T-helper 22 cell (primary cell): ENCODE measurements around the gene NKTR.

Experiments
- DNase-seq: peaks from one replicate; pipeline ENCODE4 v3.0.0-alpha.2; 2020; ENCODE audit warnings: low read depth

NKTR gene

DNA sequence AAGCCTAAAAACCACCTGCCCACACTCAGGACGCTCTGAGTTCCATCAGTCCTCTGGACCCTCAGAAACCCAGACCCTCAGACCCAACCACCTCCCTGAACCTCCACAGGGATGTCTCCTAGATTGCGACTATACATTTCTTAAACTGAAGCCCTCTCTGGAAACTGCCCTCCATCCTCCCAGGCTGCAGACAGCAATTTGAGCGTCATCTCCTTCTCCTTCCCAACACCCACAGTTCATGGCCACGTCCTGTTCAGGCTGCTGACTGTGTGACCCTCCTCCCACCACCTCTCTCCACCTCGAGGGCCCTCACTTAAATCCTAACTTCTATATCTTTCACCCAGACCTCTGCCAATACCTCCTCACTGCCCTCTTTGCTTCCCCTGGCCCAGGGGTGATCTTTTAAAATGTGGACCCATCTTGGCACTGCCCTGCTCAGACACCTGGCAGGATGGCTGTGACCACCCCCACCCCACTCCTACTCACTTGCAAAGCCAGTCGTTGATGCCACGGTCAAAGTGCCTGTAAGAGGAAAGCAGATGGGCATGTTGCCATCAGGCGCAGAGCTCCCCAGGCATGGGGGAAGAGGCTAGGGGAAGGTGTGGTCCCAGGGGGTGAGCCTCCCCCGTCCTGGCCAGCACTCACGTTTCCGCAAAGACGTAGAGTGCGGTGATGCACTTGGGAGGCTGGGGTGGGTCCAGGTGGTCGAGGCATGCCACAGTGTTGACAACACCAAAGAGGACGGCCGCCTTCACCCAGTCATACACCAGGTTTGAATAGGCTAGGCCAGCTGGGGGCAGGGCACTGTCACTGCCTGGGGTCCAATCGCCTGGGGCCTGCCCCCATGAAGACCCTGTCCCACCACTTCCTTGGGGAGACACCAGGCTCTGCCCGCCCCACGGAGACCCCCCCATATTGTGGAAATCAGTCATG lies 96.1 kb downstream of the NKTR start:
- no peak for DNase-seq

DNA sequence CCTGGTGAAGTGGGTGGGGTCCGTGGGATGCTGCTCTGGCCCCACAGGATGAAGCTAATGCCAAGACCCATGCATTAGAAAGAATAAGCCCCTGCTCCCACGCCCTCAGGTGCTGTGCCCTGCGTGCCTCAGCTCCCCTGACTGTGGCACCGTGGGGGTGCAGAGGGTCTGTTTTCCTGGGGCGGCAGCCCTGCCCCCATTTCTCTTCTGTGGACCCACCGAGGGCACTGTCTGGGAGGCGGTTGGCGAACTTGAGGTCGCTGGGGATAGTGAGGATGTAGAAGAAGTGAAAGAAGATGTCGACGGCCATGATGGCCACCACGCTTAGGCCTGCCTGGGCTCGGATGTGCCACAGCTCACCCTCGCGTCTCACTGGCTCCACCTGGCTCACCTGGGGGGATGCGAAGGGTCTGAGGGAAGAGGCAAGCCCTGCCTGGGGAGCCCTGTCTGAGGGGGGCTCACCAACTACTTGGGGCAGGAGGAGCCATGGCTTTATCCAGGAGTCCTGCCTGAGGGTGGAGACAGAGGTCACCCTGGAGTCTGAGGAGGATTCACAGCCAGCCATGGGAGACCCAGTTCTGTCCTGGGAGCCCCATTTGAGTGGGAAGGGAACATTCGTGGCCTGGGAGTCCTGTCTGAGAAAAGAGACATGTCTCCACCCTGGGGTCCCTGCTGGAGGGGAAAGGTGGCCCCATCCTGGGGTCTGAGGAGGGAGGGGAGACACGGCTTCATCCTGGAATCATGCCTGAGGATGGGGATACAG lies 97.0 kb downstream of the NKTR start:
- DNase-seq: no peak
